Measurements from ENCODE around the gene PLCH1. TPM values are rescaled to one million over a fixed set of nuclear protein-coding genes. Genes with fewer than 3 reads are reported as not detected.

PLCH1 gene
- polyA plus RNA-seq, 1 experiment: 0.04 TPM

DNA sequence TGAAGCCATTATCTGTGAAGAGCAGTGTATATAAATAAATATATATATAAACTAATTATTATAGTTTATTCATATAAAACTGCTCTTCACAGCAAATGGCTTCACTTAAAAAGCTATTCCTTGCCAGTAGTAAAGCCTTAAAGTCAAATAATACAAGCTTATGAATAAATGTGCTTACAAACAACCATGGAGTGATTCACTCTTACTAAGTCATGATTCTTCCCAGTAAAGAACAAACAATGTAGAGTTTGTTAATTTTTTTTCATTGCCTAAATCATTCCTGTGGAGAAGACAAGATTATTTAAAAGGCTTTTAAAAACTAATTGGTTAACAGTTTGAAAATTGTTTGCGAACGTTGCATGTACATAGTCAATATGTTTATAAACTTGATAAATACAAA is 140.7 kb downstream of the PLCH1 start:
- DNase-seq (ENCODE audit: low read depth, low spot score): no peak
- CTCF ChIA-PET: no interaction called here
- Histone ChIP-seq H3K9me3 (ENCODE audit: control insufficient read depth, insufficient read depth, low read length) (no peaks in the 10 kb centered on the region), H3K27me3 (ENCODE audit: control insufficient read depth, insufficient read depth, low read length) (no peaks in the 10 kb centered on the region), H3K4me3 (ENCODE audit: low read depth, low read length) (no peak overlapping the region), H3K27ac (ENCODE audit: low read depth, low read length) (no peak overlapping the region)
- POLR2A ChIA-PET: no interaction called here
- TF ChIP-seq, protein P1, sequence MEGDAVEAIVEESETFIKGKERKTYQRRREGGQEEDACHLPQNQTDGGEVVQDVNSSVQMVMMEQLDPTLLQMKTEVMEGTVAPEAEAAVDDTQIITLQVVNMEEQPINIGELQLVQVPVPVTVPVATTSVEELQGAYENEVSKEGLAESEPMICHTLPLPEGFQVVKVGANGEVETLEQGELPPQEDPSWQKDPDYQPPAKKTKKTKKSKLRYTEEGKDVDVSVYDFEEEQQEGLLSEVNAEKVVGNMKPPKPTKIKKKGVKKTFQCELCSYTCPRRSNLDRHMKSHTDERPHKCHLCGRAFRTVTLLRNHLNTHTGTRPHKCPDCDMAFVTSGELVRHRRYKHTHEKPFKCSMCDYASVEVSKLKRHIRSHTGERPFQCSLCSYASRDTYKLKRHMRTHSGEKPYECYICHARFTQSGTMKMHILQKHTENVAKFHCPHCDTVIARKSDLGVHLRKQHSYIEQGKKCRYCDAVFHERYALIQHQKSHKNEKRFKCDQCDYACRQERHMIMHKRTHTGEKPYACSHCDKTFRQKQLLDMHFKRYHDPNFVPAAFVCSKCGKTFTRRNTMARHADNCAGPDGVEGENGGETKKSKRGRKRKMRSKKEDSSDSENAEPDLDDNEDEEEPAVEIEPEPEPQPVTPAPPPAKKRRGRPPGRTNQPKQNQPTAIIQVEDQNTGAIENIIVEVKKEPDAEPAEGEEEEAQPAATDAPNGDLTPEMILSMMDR (IDR thresholded peaks at IDR 0.05; ENCODE audit: low read depth, low read length): no peak

DNA sequence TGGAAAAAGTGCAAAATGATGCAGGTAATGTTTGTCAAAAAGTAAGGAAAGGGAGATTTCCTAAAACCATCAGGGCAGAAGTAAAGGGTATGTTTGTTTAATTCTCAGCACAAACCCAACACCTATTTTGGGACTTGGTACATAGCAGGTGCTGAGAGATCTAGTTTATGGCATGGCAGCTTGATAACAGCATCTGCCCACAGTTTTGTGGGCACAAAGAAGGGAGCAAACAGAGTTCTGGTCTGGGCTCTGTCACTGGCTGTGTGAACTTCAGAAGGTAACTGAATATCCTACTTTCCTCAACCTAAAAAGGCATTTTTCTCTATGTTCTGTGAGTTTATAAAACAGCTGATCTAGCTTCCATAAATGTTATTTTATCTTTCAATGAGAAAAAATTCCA is 141.6 kb downstream of the PLCH1 start:
- Histone ChIP-seq H3K4me3 (ENCODE audit: low read depth, low read length) (no peak overlapping the region), H3K9me3 (ENCODE audit: control insufficient read depth, insufficient read depth, low read length) (no peaks in the 10 kb centered on the region), H3K27ac (ENCODE audit: low read depth, low read length) (no peak overlapping the region), H3K27me3 (ENCODE audit: control insufficient read depth, insufficient read depth, low read length) (no peaks in the 10 kb centered on the region)
- ChIA-PET POLR2A (no interaction called here), CTCF (no interaction called here)
- TF ChIP-seq, protein P1 (IDR thresholded peaks at IDR 0.05; ENCODE audit: low read depth, low read length): no peak
- no peak for DNase-seq (ENCODE audit: low read depth, low spot score)

DNA sequence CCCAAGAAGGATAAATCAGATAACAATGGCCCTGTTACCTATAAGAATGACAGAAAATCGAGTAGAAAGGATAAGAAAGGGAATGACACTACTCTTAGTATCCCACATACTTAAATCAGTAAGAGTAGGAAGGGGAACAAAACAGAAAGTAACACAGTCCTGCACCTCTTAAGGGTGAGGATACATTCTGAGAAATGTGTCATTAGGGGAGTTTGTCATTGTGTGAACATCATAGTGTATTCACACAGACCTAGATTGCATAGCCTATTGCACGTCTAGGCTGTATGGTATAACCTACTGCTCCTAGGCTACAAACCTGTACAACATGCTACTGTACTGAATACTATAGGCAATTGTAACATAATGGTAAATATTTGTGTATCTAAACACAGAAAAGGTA is 142.6 kb downstream of the PLCH1 start:
- H3K27me3 ChIP-seq (ENCODE audit: control insufficient read depth, insufficient read depth, low read length): no peaks in the 10 kb centered on the region
- ChIA-PET CTCF (no interaction called here), POLR2A (no interaction called here)
- TF ChIP-seq, protein P1 (IDR thresholded peaks at IDR 0.05; ENCODE audit: low read depth, low read length): no peak
- H3K9me3 ChIP-seq (ENCODE audit: control insufficient read depth, insufficient read depth, low read length): no peaks in the 10 kb centered on the region
- H3K27ac ChIP-seq (ENCODE audit: low read depth, low read length): no peak overlapping the region
- no peak for DNase-seq (ENCODE audit: low read depth, low spot score)
- no peak overlapping the region for H3K4me3 ChIP-seq (ENCODE audit: low read depth, low read length)

DNA sequence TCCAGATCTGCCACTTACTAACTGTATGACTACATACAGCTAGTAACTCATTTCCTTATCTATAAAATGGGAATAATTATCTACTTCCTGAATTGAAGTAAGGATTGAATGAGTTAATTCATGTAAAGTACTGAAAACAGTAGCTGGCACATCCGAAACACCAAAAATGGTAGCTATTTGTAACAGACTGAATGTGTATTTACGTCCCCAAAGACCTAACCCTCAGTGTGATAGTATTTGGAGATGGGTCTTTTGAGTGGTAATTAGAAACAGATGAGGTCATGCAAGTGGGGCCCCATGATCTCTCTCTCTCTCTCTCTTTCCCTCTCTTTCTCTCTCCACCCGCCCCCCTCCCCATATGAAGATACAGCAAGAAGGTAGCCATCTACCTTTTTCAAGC is 146.2 kb downstream of the PLCH1 start:
- DNase-seq (ENCODE audit: low read depth, low spot score): no peak
- Histone ChIP-seq H3K27me3 (ENCODE audit: control insufficient read depth, insufficient read depth, low read length) (no peaks in the 10 kb centered on the region), H3K4me3 (ENCODE audit: low read depth, low read length) (no peak overlapping the region), H3K9me3 (ENCODE audit: control insufficient read depth, insufficient read depth, low read length) (no peaks in the 10 kb centered on the region), H3K27ac (ENCODE audit: low read depth, low read length) (no peak overlapping the region)
- ChIA-PET CTCF (no interaction called here), POLR2A (no interaction called here)
- TF ChIP-seq, protein P1 (IDR thresholded peaks at IDR 0.05; ENCODE audit: low read depth, low read length): no peak

DNA sequence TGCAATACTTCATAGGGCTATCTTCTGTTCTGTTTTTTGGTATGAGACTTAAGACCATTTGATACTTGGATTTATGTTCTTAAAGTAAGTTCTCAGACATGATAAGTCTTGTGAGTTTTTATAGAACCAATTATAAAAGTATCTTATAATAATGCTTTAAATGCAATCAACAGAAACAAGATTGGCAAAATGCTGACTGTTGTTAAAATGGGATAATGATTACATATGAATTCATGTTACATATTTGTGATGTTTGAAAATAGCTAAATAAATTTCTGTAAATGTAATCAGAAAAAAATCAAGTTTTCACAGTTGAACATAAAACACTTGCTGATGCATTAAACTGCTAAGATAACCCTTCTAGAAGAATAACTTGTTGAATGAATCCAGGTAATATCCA is 148.3 kb downstream of the PLCH1 start:
- TF ChIP-seq, protein P1 (IDR thresholded peaks at IDR 0.05; ENCODE audit: low read depth, low read length): no peak
- no peak for DNase-seq (ENCODE audit: low read depth, low spot score)
- H3K4me3 ChIP-seq (ENCODE audit: low read depth, low read length): no peak overlapping the region
- POLR2A ChIA-PET: no interaction called here
- H3K27ac ChIP-seq (ENCODE audit: low read depth, low read length): no peak overlapping the region
- H3K27me3 ChIP-seq (ENCODE audit: control insufficient read depth, insufficient read depth, low read length): no peaks in the 10 kb centered on the region
- no peaks in the 10 kb centered on the region for H3K9me3 ChIP-seq (ENCODE audit: control insufficient read depth, insufficient read depth, low read length)
- CTCF ChIA-PET: interaction anchor here (0.7 kb wide), 2 partner anchors 57 to 218 kb away, joined by 4 to 5 read pairs; no protein-coding TSS in a partner anchor
